Measurements from ENCODE around the gene TNFRSF13B.

- TF ChIP-seq, protein P1, sequence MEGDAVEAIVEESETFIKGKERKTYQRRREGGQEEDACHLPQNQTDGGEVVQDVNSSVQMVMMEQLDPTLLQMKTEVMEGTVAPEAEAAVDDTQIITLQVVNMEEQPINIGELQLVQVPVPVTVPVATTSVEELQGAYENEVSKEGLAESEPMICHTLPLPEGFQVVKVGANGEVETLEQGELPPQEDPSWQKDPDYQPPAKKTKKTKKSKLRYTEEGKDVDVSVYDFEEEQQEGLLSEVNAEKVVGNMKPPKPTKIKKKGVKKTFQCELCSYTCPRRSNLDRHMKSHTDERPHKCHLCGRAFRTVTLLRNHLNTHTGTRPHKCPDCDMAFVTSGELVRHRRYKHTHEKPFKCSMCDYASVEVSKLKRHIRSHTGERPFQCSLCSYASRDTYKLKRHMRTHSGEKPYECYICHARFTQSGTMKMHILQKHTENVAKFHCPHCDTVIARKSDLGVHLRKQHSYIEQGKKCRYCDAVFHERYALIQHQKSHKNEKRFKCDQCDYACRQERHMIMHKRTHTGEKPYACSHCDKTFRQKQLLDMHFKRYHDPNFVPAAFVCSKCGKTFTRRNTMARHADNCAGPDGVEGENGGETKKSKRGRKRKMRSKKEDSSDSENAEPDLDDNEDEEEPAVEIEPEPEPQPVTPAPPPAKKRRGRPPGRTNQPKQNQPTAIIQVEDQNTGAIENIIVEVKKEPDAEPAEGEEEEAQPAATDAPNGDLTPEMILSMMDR (IDR thresholded peaks at IDR 0.05; ENCODE audit: low read length) = no peak
- TF ChIP-seq EZH2 (IDR thresholded peaks at IDR 0.05; ENCODE audit: borderline replicate concordance, low read length) = no peak
Measured at GRCh38 chr17:16968786-16969185, 3.1 kb downstream of the TNFRSF13B start.
